Caco-2 (cell line): Measurements from ENCODE around the gene CASP3. TPM values are rescaled to one million over a fixed set of nuclear protein-coding genes. Genes with fewer than 3 reads are reported as not detected.

Experiments used
- BruUV-seq: library from RNA; stranded (reverse); fragments of 400-500 nt; replicated peaks from 2 replicates; lab custom pipeline; 2021; lab: Mats Ljungman, UMichigan
- CTCF ChIA-PET: fragments of 300-600 bp; sonication (Branson Sonifier 250); formaldehyde crosslinking; loops from one replicate; lab custom pipeline; 2022; ENCODE audit warnings: antibody characterized with exemption; lab: Charles Lee
- POLR2A ChIA-PET: fragments of 300-600 bp; sonication (Branson Sonifier 250); formaldehyde crosslinking; loops from one replicate; lab custom pipeline; 2022; ENCODE audit warnings: antibody characterized with exemption; lab: Charles Lee
- DNase-seq, 2 experiments: peaks; one replicate each; pipeline versions ENCODE4 v3.0.0 to v3.0.0-alpha.2; 2020 to 2022
- H3K27me3 ChIP-seq: replicated peaks from 2 replicates; pipeline ENCODE4 v1.6.0; 2011; ENCODE audit warnings: low read length; ENCODE audit not compliant: control insufficient read depth, insufficient read depth
- H3K36me3 ChIP-seq: 2 replicates; pipeline ENCODE4 v1.5.1; 2011; ENCODE audit warnings: low read length; ENCODE audit not compliant: control insufficient read depth, insufficient read depth
- H3K4me1 ChIP-seq: fragments of 250-450 bp; sonication (Bioruptor Pico); 2 replicates; pipeline ENCODE4 v1.5.1; 2020; ENCODE audit warnings: mild to moderate bottlenecking
- H3K4me3 ChIP-seq: 2 replicates; pipeline ENCODE4 v1.5.1; 2011; ENCODE audit warnings: low read depth, mild to moderate bottlenecking, control low read depth, low read length
- H3K9me3 ChIP-seq: fragments of 250-450 bp; sonication (Bioruptor Pico); 2 replicates; pipeline ENCODE4 v1.5.1; 2020; ENCODE audit warnings: mild to moderate bottlenecking, moderate library complexity
- H3K27ac Mint-ChIP-seq: one replicate; pipeline ENCODE4 v1.8.0; 2022; ENCODE audit warnings: mixed read lengths; ENCODE audit not compliant: unreplicated experiment
- H3K27me3 Mint-ChIP-seq: one replicate; pipeline ENCODE4 v1.8.0; 2022; ENCODE audit warnings: mixed read lengths; ENCODE audit not compliant: insufficient read depth, unreplicated experiment
- H3K36me3 Mint-ChIP-seq: one replicate; pipeline ENCODE4 v1.8.0; 2022; ENCODE audit warnings: mild to moderate bottlenecking, mixed read lengths; ENCODE audit not compliant: insufficient read depth, unreplicated experiment
- H3K4me1 Mint-ChIP-seq: one replicate; pipeline ENCODE4 v1.8.0; 2022; ENCODE audit warnings: low read depth, mixed read lengths; ENCODE audit not compliant: unreplicated experiment
- H3K4me3 Mint-ChIP-seq: one replicate; pipeline ENCODE4 v1.8.0; 2022; ENCODE audit warnings: mild to moderate bottlenecking, moderate library complexity, mixed read lengths; ENCODE audit not compliant: unreplicated experiment
- H3K9me3 Mint-ChIP-seq: one replicate; pipeline ENCODE4 v1.8.0; 2022; ENCODE audit warnings: mixed read lengths; ENCODE audit not compliant: unreplicated experiment
- CTCF ChIP-seq, 2 experiments: fragments of 200-600 bp in 1 of 2; IDR thresholded peaks; 1 replicate in 1 of 2; 2 replicates in 1 of 2; pipeline versions ENCODE4 v1.5.1 to v1.8.0; 2011 to 2022; ENCODE audit warnings: antibody characterized with exemption in 1 of 2, control low read depth in 1 of 2, inconsistent platforms in 1 of 2, low read depth in 1 of 2, low read length in 1 of 2, mild to moderate bottlenecking in 1 of 2, moderate library complexity in 1 of 2; ENCODE audit not compliant: insufficient read depth in 1 of 2, severe bottlenecking in 1 of 2, unreplicated experiment in 1 of 2
- intact Hi-C: fragments of 100-400 bp; cut with micrococcal nuclease; formaldehyde crosslinking; loops from one replicate; pipeline ENCODE4 v1.10.0; 2022; ENCODE audit not compliant: unreplicated experiment
- total RNA-seq: library from RNA; stranded (reverse); gene quantifications from 2 replicates; pipeline ENCODE4 v1.2.3, GENCODE V29; 2022

CASP3 gene
- total RNA-seq, 1 experiment from 2014 or later = 34.5 TPM

DNA sequence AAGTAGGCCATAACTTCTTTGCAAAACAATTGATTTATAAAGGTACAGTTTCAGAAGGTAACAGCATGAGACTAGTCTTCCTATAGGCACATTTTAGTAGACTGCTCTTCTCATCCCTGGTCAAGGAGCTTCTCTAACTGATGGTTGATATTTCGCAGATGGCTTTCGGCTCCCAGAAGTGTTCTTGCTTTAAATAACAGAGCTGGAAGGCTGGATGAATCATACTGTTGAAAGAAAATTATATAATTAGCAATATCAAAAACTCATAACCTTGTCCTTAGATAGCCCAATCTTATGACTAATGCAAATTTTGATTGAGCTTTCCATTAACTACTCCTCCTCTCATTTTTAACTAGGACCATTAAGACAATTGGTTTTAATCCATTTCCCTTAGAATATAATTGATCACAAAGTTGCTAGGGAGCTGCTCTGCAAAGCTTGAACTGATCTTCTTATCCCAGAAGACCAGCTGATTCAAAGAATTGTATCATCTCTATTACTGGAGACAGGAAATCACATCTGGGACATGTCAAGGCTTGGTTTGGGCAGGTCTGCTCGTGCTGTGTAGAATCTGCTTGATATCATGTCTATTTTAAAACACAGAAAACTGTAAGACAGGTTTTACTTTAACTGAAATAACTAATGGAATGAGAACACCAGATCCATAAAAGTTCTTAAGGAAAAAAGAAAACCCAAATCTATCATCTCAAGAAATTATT lies 46.1 kb upstream of the CASP3 start:
- H3K27me3 ChIP-seq = no peaks in the 10 kb centered on the region
- H3K27me3 Mint-ChIP-seq = no peaks in the 10 kb centered on the region
- peaks cover 51% of the 10 kb centered on the region for H3K36me3 Mint-ChIP-seq
- DNase-seq = no peak
- H3K36me3 ChIP-seq = no peaks in the 10 kb centered on the region
- TF ChIP-seq CTCF (IDR thresholded peaks at IDR 0.05; ENCODE audit: insufficient read depth in 1 of 2, low read depth in 1 of 2, low read length in 1 of 2, severe bottlenecking in 1 of 2, unreplicated experiment in 1 of 2) = no peak
- H3K4me1 ChIP-seq = no peaks in the 10 kb centered on the region
- H3K4me3 ChIP-seq = no peak overlapping the region
- ChIA-PET POLR2A (no interaction called here), CTCF (no interaction called here)
- no peaks in the 10 kb centered on the region for H3K9me3 ChIP-seq
- intact Hi-C loops = no loop called here
- no TSS peak for BruUV-seq
- H3K4me1 Mint-ChIP-seq = no peaks in the 10 kb centered on the region
- H3K9me3 Mint-ChIP-seq = no peaks in the 10 kb centered on the region
- no peak overlapping the region for H3K4me3 Mint-ChIP-seq
- no peak overlapping the region for H3K27ac Mint-ChIP-seq

GRCh38 chr4:184694412-184694956 lies 45.2 kb upstream of the CASP3 start:
- Mint-ChIP-seq H3K27ac (no peak overlapping the region), H3K9me3 (no peaks in the 10 kb centered on the region), H3K27me3 (no peaks in the 10 kb centered on the region), H3K4me3 (no peak overlapping the region), H3K4me1 (no peaks in the 10 kb centered on the region), H3K36me3 (peaks cover 45% of the 10 kb centered on the region)
- no peak overlapping the region for H3K4me3 ChIP-seq
- CTCF ChIA-PET = no interaction called here
- H3K36me3 ChIP-seq = no peaks in the 10 kb centered on the region
- no TSS peak for BruUV-seq
- H3K9me3 ChIP-seq = no peaks in the 10 kb centered on the region
- no peaks in the 10 kb centered on the region for H3K27me3 ChIP-seq
- no peaks in the 10 kb centered on the region for H3K4me1 ChIP-seq
- intact Hi-C loops = no loop called here
- POLR2A ChIA-PET = no interaction called here
- no peak for DNase-seq
- no peak for TF ChIP-seq CTCF (IDR thresholded peaks at IDR 0.05; ENCODE audit: insufficient read depth in 1 of 2, low read depth in 1 of 2, low read length in 1 of 2, severe bottlenecking in 1 of 2, unreplicated experiment in 1 of 2)

- no peak overlapping the region for H3K27ac Mint-ChIP-seq
- POLR2A ChIA-PET = no interaction called here
- H3K36me3 ChIP-seq = no peaks in the 10 kb centered on the region
- no peak overlapping the region for H3K4me3 ChIP-seq
- H3K4me1 ChIP-seq = no peaks in the 10 kb centered on the region
- intact Hi-C loops = no loop called here
- H3K9me3 ChIP-seq = no peaks in the 10 kb centered on the region
- no peaks in the 10 kb centered on the region for H3K27me3 Mint-ChIP-seq
- DNase-seq = no peak
- BruUV-seq = no TSS peak
- H3K27me3 ChIP-seq = no peaks in the 10 kb centered on the region
- no peaks in the 10 kb centered on the region for H3K4me1 Mint-ChIP-seq
- H3K36me3 Mint-ChIP-seq = peaks cover 45% of the 10 kb centered on the region
- H3K9me3 Mint-ChIP-seq = no peaks in the 10 kb centered on the region
- no peak overlapping the region for H3K4me3 Mint-ChIP-seq
- TF ChIP-seq CTCF (IDR thresholded peaks at IDR 0.05; ENCODE audit: insufficient read depth in 1 of 2, low read depth in 1 of 2, low read length in 1 of 2, severe bottlenecking in 1 of 2, unreplicated experiment in 1 of 2) = no peak
- CTCF ChIA-PET = no interaction called here
Observed at GRCh38 chr4:184693056-184693455, 43.8 kb upstream of the CASP3 start.
